KMS-11 (cell line): ENCODE results near the gene AGAP1.

Experiments used
- H2AFZ ChIP-seq: fragments of 200-600 bp; sonication (generic); 2 replicates; pipeline ENCODE4 v1.6.1; 2016; ENCODE audit warnings: antibody characterized with exemption, mixed run types, low read depth
- H3K27ac ChIP-seq: fragments of 200-600 bp; sonication (generic); 2 replicates; pipeline ENCODE4 v1.6.1; 2016; ENCODE audit warnings: mild to moderate bottlenecking, mixed run types
- H3K27me3 ChIP-seq: fragments of 200-600 bp; sonication (generic); 2 replicates; pipeline ENCODE4 v1.6.1; 2017; ENCODE audit warnings: mild to moderate bottlenecking, low read depth, mixed run types, moderate library complexity; ENCODE audit not compliant: insufficient read depth
- H3K36me3 ChIP-seq: fragments of 200-600 bp; sonication (generic); 2 replicates; pipeline ENCODE4 v1.6.1; 2017; ENCODE audit warnings: mild to moderate bottlenecking, mixed run types; ENCODE audit not compliant: insufficient read depth
- H3K4me1 ChIP-seq: fragments of 200-600 bp; sonication (generic); 2 replicates; pipeline ENCODE4 v1.6.1; 2016; ENCODE audit warnings: mild to moderate bottlenecking, low read depth, mixed run types; ENCODE audit not compliant: poor library complexity, severe bottlenecking
- H3K4me2 ChIP-seq: fragments of 200-600 bp; sonication (generic); 2 replicates; pipeline ENCODE4 v1.7.0; 2016; ENCODE audit warnings: mild to moderate bottlenecking, mixed run types
- H3K4me3 ChIP-seq: fragments of 200-600 bp; sonication (generic); IDR thresholded peaks from 2 replicates; pipeline ENCODE4 v1.6.1; 2017; ENCODE audit warnings: low read depth, low read length, mixed read lengths; ENCODE audit not compliant: insufficient read depth
- H3K79me2 ChIP-seq: fragments of 200-600 bp; sonication (generic); 2 replicates; pipeline ENCODE4 v1.6.1; 2016; ENCODE audit warnings: low read depth, mixed run types; ENCODE audit not compliant: insufficient read depth
- H3K9ac ChIP-seq: fragments of 200-600 bp; sonication (generic); 2 replicates; pipeline ENCODE4 v1.6.1; 2016; ENCODE audit warnings: mild to moderate bottlenecking, mixed run types
- H4K20me1 ChIP-seq: fragments of 200-600 bp; sonication (generic); 2 replicates; pipeline ENCODE4 v1.6.1; 2016; ENCODE audit warnings: mild to moderate bottlenecking, mixed run types; ENCODE audit not compliant: insufficient read depth
- CTCF ChIP-seq: fragments of 200-600 bp; sonication (generic); conservative IDR thresholded peaks from 2 replicates; pipeline ENCODE4 v1.6.1; 2017; ENCODE audit warnings: low read depth, mild to moderate bottlenecking, antibody characterized with exemption, low read length, moderate library complexity, mixed read lengths

The AGAP1 gene

GRCh38 chr2:235745597-235745996 is 251.8 kb downstream of the AGAP1 start:
- Histone ChIP-seq H3K4me2 (no peak overlapping the region), H3K4me3 (no peak overlapping the region), H4K20me1 (no peaks in the 10 kb centered on the region), H3K4me1 (peaks cover 16% of the 10 kb centered on the region), H3K9ac (no peak overlapping the region), H3K79me2 (no peaks in the 10 kb centered on the region), H3K27ac (no peak overlapping the region), H3K36me3 (no peaks in the 10 kb centered on the region), H2AFZ (no peak overlapping the region), H3K27me3 (no peaks in the 10 kb centered on the region)
- no peak for TF ChIP-seq CTCF

GRCh38 chr2:235746257-235746934 is 252.6 kb downstream of the AGAP1 start:
- H3K27me3 ChIP-seq: no peaks in the 10 kb centered on the region
- H3K27ac ChIP-seq: no peak overlapping the region
- H3K36me3 ChIP-seq: no peaks in the 10 kb centered on the region
- no peak overlapping the region for H3K9ac ChIP-seq
- no peaks in the 10 kb centered on the region for H3K79me2 ChIP-seq
- no peak overlapping the region for H3K4me3 ChIP-seq
- H2AFZ ChIP-seq: no peak overlapping the region
- H3K4me2 ChIP-seq: no peak overlapping the region
- peak; percentile 91 for TF ChIP-seq CTCF
- H3K4me1 ChIP-seq: peaks cover 16% of the 10 kb centered on the region
- H4K20me1 ChIP-seq: no peaks in the 10 kb centered on the region

DNA sequence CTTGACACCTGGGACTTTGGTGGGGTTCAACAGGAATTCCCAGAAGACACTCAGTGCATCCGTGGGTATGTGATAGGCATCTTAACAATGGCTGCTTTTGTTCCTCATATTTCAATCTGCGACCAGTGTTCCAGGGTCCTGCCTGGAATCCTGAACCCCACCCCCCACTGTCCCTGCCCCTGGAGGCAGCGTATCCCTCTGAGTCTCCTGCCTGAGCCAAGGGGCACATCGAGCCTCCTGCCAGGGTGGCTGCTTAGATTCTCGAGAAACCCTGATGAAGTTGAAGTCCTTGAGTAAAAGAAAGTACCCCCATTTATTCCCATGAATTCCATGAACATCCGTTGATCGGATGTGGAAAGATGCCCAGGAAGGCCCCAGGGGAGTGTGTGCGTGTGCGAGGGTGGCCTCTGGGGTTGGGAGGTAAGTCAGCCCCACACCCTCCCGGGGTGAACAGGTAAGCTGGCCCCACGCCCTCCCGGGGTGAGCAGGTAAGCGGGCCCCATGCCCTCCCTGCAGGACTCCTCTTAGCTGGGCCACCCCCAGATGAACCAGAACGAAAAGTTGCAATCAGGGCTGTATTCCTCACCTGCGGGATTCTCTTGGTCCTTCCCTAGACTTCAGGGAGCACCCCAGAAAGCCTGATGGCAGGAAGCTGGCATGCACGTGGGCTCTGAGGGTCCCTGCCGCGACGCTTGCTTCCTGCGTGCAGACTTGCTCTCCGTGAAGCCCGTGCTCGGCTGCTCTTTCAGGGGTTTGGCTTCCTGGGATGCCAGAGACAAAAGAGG is 253.3 kb downstream of the AGAP1 start:
- Histone ChIP-seq H3K79me2 (no peaks in the 10 kb centered on the region), H3K9ac (no peak overlapping the region), H3K4me3 (no peak overlapping the region), H3K4me2 (no peak overlapping the region), H3K4me1 (peaks cover 16% of the 10 kb centered on the region), H4K20me1 (no peaks in the 10 kb centered on the region), H2AFZ (no peak overlapping the region), H3K36me3 (no peaks in the 10 kb centered on the region), H3K27ac (no peak overlapping the region), H3K27me3 (no peaks in the 10 kb centered on the region)
- TF ChIP-seq CTCF: no peak

- Histone ChIP-seq H3K27me3 (no peaks in the 10 kb centered on the region), H3K36me3 (no peaks in the 10 kb centered on the region), H3K4me3 (no peak overlapping the region), H3K27ac (no peak overlapping the region), H3K9ac (no peak overlapping the region), H2AFZ (no peak overlapping the region), H4K20me1 (no peaks in the 10 kb centered on the region), H3K4me2 (no peak overlapping the region), H3K4me1 (peaks cover 16% of the 10 kb centered on the region), H3K79me2 (no peaks in the 10 kb centered on the region)
- TF ChIP-seq CTCF: no peak
Observed at GRCh38 chr2:235747786-235748091, 253.9 kb downstream of the AGAP1 start.
